Mesendoderm (in vitro differentiated cells): ENCODE measurements around the gene TNFSF18.
A peak's percentile ranks its signal among the peaks of the same experiment; 100 is the strongest.

ENCODE experiments used
- DNase-seq: peaks from one replicate; pipeline ENCODE4 v3.0.0; 2013
- H2AK5ac ChIP-seq: 2 replicates; pipeline ENCODE4 v1.6.1; 2013; ENCODE audit warnings: low read length, inconsistent platforms
- H2BK120ac ChIP-seq: 2 replicates; pipeline ENCODE4 v1.6.1; 2013; ENCODE audit warnings: low read depth, mild to moderate bottlenecking, low read length, moderate library complexity, mixed read lengths
- H2BK15ac ChIP-seq: replicated peaks from 2 replicates; pipeline ENCODE4 v1.6.1; 2013; ENCODE audit warnings: low read depth, mild to moderate bottlenecking, moderate library complexity
- H2BK5ac ChIP-seq: 2 replicates; pipeline ENCODE4 v1.6.1; 2013; ENCODE audit warnings: low read length, inconsistent platforms
- H3K18ac ChIP-seq: 2 replicates; pipeline ENCODE4 v1.6.1; 2013; ENCODE audit warnings: mild to moderate bottlenecking, low read length, mixed read lengths
- H3K23ac ChIP-seq: one replicate; pipeline ENCODE4 v1.6.1; 2013; ENCODE audit warnings: low read length
- H3K27ac ChIP-seq: 2 replicates; pipeline ENCODE4 v1.5.1; 2013; ENCODE audit warnings: low read depth, mild to moderate bottlenecking, inconsistent platforms, low read length, moderate library complexity
- H3K27me3 ChIP-seq: 2 replicates; pipeline ENCODE4 v1.6.1; 2013; ENCODE audit warnings: low read length, control low read depth, mild to moderate bottlenecking, inconsistent platforms; ENCODE audit not compliant: insufficient read depth, poor library complexity
- H3K36me3 ChIP-seq: 2 replicates; pipeline ENCODE4 v1.6.1; 2013; ENCODE audit warnings: low read length, inconsistent platforms; ENCODE audit not compliant: control insufficient read depth, insufficient read depth
- H3K4ac ChIP-seq: one replicate; pipeline ENCODE4 v1.6.1; 2013; ENCODE audit warnings: low read depth, mild to moderate bottlenecking, low read length, moderate library complexity
- H3K4me1 ChIP-seq: 2 replicates; pipeline ENCODE4 v1.6.1; 2013; ENCODE audit warnings: low read depth, low read length, inconsistent platforms; ENCODE audit not compliant: control insufficient read depth
- H3K4me2 ChIP-seq: 2 replicates; pipeline ENCODE4 v1.6.1; 2013; ENCODE audit warnings: low read length
- H3K4me3 ChIP-seq: 2 replicates; pipeline ENCODE4 v1.5.1; 2013; ENCODE audit warnings: mild to moderate bottlenecking, low read length
- H3K56ac ChIP-seq: one replicate; pipeline ENCODE4 v1.6.1; 2013; ENCODE audit warnings: low read length
- H3K79me1 ChIP-seq: 2 replicates; pipeline ENCODE4 v1.6.1; 2013; ENCODE audit warnings: low read length, inconsistent platforms
- H3K79me2 ChIP-seq: 2 replicates; pipeline ENCODE4 v1.6.1; 2013; ENCODE audit warnings: mild to moderate bottlenecking, low read length; ENCODE audit not compliant: control insufficient read depth, insufficient read depth
- H3K9ac ChIP-seq: 2 replicates; pipeline ENCODE4 v1.6.1; 2013; ENCODE audit warnings: low read length, inconsistent platforms
- H4K5ac ChIP-seq: one replicate; pipeline ENCODE4 v1.6.1; 2013; ENCODE audit warnings: low read length
- H4K8ac ChIP-seq: one replicate; pipeline ENCODE4 v1.6.1; 2013; ENCODE audit warnings: low read depth, mild to moderate bottlenecking, control low read depth, low read length, moderate library complexity
- WGBS: extraction: QIAGEN DNeasy Blood & Tissue Kit; methylation state at CpG from one replicate; pipeline ENCODE4 v1.1.7; 2013; ENCODE audit warnings: low lambda C conversion rate, missing lambda C conversion rate; ENCODE audit not compliant: insufficient coverage; ENCODE audit errors: extremely low coverage; 5-methylcytosine and 5-hydroxymethylcytosine counted together

Gene TNFSF18

DNA sequence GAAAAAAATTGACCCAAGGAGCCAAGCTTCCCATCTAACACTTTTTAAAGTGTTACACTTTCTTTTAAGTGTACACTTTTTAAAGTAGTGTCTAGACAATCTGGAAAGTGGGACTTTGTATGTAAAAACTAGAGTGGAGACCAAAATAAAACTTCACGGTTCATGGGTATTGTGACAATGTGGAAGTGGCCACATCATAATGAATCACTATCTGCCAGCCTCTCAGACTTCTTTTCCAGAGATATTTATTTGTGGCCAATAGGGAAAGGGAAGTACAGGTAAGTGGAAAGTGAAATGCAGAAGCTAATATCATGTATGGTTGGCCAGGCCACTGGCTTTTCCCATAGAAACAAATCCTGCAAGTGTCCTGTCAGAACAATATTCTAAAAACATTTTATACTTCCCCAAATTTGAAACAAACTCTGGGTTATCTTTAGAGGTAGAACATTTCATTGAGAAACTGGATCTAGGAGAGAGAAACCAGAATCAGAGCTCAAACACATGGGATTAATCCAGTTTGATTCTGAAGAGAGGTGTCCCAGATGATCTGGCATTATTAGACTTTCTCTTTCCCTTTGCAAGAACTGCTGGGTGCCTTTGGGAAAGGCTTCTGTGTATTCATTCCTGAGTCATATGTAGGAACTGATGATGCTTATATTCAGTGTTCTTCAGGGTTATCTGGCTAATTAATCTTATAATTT lies 2.0 kb downstream of the TNFSF18 start:
- Histone ChIP-seq H3K4me2 (no peak overlapping the region), H3K27me3 (no peaks in the 10 kb centered on the region), H4K5ac (no peak overlapping the region), H4K8ac (no peak overlapping the region), H2BK15ac (no peak overlapping the region), H3K4ac (no peak overlapping the region), H3K4me3 (no peak overlapping the region), H3K27ac (no peak overlapping the region), H2BK5ac (no peak overlapping the region), H3K56ac (no peak overlapping the region), H3K23ac (no peak overlapping the region), H3K36me3 (no peaks in the 10 kb centered on the region), H3K18ac (no peak overlapping the region), H3K9ac (no peak overlapping the region), H2BK120ac (no peak overlapping the region), H3K4me1 (no peaks in the 10 kb centered on the region), H3K79me1 (no peaks in the 10 kb centered on the region), H2AK5ac (no peak overlapping the region), H3K79me2 (no peaks in the 10 kb centered on the region)
- no CpG with 5 or more reads among the region's 1 CpG for WGBS
- no peak for DNase-seq

DNA sequence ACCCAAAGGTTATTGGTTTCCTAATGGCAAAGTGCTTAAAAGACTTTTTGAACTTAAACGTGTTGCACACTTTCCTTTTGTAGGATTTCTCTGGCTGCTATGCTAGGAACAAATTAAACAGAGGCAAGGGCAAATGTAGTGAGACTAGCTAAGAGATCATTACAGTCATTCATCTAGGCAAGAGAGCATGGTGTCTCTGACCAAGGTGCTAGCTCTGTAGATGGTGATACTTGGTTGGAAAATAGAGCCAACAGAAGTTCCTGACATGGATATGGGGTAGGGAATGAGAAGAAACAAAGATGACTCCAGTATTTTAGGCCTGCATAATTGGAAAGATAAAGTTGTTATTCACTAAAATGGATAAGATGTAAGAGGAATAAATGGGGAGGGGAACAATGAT lies 6.1 kb downstream of the TNFSF18 start:
- Histone ChIP-seq H4K5ac (no peak overlapping the region), H3K79me1 (no peaks in the 10 kb centered on the region), H4K8ac (no peak overlapping the region), H3K4ac (no peak overlapping the region), H3K27ac (no peak overlapping the region), H2BK15ac (no peak overlapping the region), H2BK5ac (no peak overlapping the region), H3K23ac (no peak overlapping the region), H3K4me2 (no peak overlapping the region), H2AK5ac (no peak overlapping the region), H3K9ac (no peak overlapping the region), H2BK120ac (no peak overlapping the region), H3K79me2 (no peaks in the 10 kb centered on the region), H3K56ac (no peak overlapping the region), H3K36me3 (no peaks in the 10 kb centered on the region), H3K4me1 (no peaks in the 10 kb centered on the region), H3K18ac (no peak overlapping the region), H3K4me3 (no peak overlapping the region), H3K27me3 (no peaks in the 10 kb centered on the region)
- DNase-seq, result no peak
- WGBS, result no CpG with 5 or more reads among the region's 1 CpG

DNA sequence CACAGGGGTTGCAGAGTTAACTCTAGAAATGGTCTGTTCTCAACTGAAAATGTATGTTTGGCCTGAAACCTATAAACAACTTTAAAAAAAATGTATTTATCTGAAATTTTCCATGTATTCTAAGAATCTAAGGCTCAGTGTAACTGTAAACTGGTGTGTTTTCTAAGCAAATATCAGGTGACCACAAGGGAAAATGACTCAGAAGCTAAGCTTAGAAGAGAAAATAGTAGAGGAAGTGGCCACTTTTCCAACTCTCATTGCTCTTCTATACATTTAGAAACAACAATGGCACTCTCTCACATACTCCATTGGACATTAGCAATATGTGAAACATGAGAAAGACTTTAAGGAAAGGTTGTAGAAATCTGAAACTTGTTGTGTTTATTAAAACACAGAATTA lies 7.5 kb downstream of the TNFSF18 start:
- no peak overlapping the region for H4K8ac ChIP-seq
- H2BK120ac ChIP-seq, result no peak overlapping the region
- no peak overlapping the region for H4K5ac ChIP-seq
- no peak overlapping the region for H3K18ac ChIP-seq
- no peak overlapping the region for H3K4me3 ChIP-seq
- H3K4me2 ChIP-seq, result no peak overlapping the region
- peak; percentile 16 for DNase-seq
- no peaks in the 10 kb centered on the region for H3K4me1 ChIP-seq
- H3K23ac ChIP-seq, result no peak overlapping the region
- no peak overlapping the region for H3K27ac ChIP-seq
- H3K4ac ChIP-seq, result no peak overlapping the region
- H3K79me1 ChIP-seq, result no peaks in the 10 kb centered on the region
- no peak overlapping the region for H3K9ac ChIP-seq
- H3K79me2 ChIP-seq, result no peaks in the 10 kb centered on the region
- H3K36me3 ChIP-seq, result no peaks in the 10 kb centered on the region
- H3K27me3 ChIP-seq, result no peaks in the 10 kb centered on the region
- H3K56ac ChIP-seq, result no peak overlapping the region
- H2BK5ac ChIP-seq, result no peak overlapping the region
- H2BK15ac ChIP-seq, result no peak overlapping the region
- H2AK5ac ChIP-seq, result no peak overlapping the region

DNA sequence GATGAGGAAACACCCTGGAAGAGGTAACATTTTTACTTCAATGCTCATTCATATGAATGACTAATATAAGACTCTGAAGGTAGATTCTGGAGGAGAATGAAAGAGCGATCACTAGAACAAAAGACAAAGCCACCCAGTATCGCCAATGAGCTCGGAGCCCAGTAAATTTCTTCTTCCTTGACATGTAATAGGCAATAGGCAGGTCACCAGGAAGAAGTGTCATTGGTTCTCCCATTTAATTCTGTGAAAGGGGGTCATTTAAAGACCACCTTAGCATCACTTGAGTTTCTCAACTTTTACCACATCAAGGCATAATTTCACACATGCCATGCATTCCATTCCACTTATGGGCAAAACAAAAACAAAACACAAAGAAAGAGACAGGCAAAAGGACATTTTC lies 7.9 kb downstream of the TNFSF18 start:
- H3K36me3 ChIP-seq, result no peaks in the 10 kb centered on the region
- peak; percentile 35 for DNase-seq
- no peak overlapping the region for H4K8ac ChIP-seq
- no peak overlapping the region for H2AK5ac ChIP-seq
- H3K79me1 ChIP-seq, result no peaks in the 10 kb centered on the region
- no peak overlapping the region for H3K18ac ChIP-seq
- no CpG with 5 or more reads among the region's 3 CpGs for WGBS
- no peaks in the 10 kb centered on the region for H3K4me1 ChIP-seq
- no peaks in the 10 kb centered on the region for H3K79me2 ChIP-seq
- H4K5ac ChIP-seq, result no peak overlapping the region
- H2BK5ac ChIP-seq, result no peak overlapping the region
- no peaks in the 10 kb centered on the region for H3K27me3 ChIP-seq
- no peak overlapping the region for H2BK120ac ChIP-seq
- H3K9ac ChIP-seq, result no peak overlapping the region
- no peak overlapping the region for H3K56ac ChIP-seq
- H2BK15ac ChIP-seq, result no peak overlapping the region
- no peak overlapping the region for H3K4ac ChIP-seq
- H3K4me3 ChIP-seq, result no peak overlapping the region
- H3K4me2 ChIP-seq, result no peak overlapping the region
- H3K27ac ChIP-seq, result no peak overlapping the region
- H3K23ac ChIP-seq, result no peak overlapping the region

DNA sequence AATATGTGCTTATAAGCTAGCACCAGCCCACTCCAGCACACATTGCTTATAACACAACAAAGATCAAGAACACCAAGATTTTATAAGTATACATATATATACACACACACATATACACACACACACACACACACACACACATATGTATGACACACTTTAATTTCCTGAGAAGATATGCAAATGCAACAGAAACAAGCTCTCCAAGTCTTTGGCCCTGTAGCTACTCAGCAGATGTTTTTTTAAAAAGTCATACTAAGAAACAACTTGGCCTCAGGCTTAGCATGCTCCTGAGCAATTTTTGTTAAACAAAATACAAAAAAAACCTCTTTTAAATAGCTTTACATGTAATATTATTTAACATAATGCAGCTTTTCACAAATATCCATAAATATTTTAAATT lies 11.1 kb downstream of the TNFSF18 start:
- Histone ChIP-seq H3K4me3 (no peak overlapping the region), H2BK120ac (no peak overlapping the region), H4K8ac (no peak overlapping the region), H3K79me2 (no peaks in the 10 kb centered on the region), H3K27ac (no peak overlapping the region), H2BK15ac (no peak overlapping the region), H3K23ac (no peak overlapping the region), H3K56ac (no peak overlapping the region), H3K18ac (no peak overlapping the region), H3K36me3 (no peaks in the 10 kb centered on the region), H3K27me3 (no peaks in the 10 kb centered on the region), H3K4me2 (no peak overlapping the region), H3K9ac (no peak overlapping the region), H3K4me1 (no peaks in the 10 kb centered on the region), H3K79me1 (no peaks in the 10 kb centered on the region), H2BK5ac (no peak overlapping the region), H2AK5ac (no peak overlapping the region), H3K4ac (no peak overlapping the region), H4K5ac (no peak overlapping the region)
- no peak for DNase-seq

GRCh38 chr1:173038875-173039554 lies 11.7 kb downstream of the TNFSF18 start:
- Histone ChIP-seq H3K27ac (no peak overlapping the region), H3K9ac (no peak overlapping the region), H3K4ac (no peak overlapping the region), H3K4me3 (no peak overlapping the region), H3K23ac (no peak overlapping the region), H2AK5ac (no peak overlapping the region), H3K79me2 (no peaks in the 10 kb centered on the region), H3K56ac (no peak overlapping the region), H2BK5ac (no peak overlapping the region), H3K4me2 (no peak overlapping the region), H2BK120ac (no peak overlapping the region), H3K36me3 (no peaks in the 10 kb centered on the region), H4K8ac (no peak overlapping the region), H4K5ac (no peak overlapping the region), H3K27me3 (no peaks in the 10 kb centered on the region), H3K4me1 (no peaks in the 10 kb centered on the region), H2BK15ac (no peak overlapping the region), H3K18ac (no peak overlapping the region), H3K79me1 (no peaks in the 10 kb centered on the region)
- no CpG with 5 or more reads among the region's 2 CpGs for WGBS
- no peak for DNase-seq
